Sigmoid colon (tissue), 7 donors: ENCODE measurements around the gene PLIN4. TPM values are rescaled to one million over a fixed set of nuclear protein-coding genes. Genes with fewer than 3 reads are reported as not detected.
A peak's percentile ranks its signal among the peaks of the same experiment; 100 is the strongest.

Source experiments
- DNase-seq: peaks from one replicate; pipeline ENCODE4 v3.0.0-alpha.2; 2019
- H3K27ac ChIP-seq, 4 donors: fragments of 200-600 bp; sonication (generic); one replicate each; pipeline ENCODE4 v1.5.1; 2016 to 2019; ENCODE audit warnings: mild to moderate bottlenecking in 1 of 4
- H3K27me3 ChIP-seq, 3 donors: fragments of 200-600 bp; sonication (generic); one replicate each; pipeline ENCODE4 v1.5.1; 2019; ENCODE audit warnings: mild to moderate bottlenecking in 1 of 3
- H3K36me3 ChIP-seq, 4 donors: fragments of 200-600 bp; sonication (generic); one replicate each; pipeline ENCODE4 v1.5.1; 2016 to 2019
- H3K4me1 ChIP-seq, 4 donors: fragments of 200-600 bp; sonication (generic); one replicate each; pipeline ENCODE4 v1.5.1; 2017 to 2019
- H3K4me3 ChIP-seq, 4 donors: fragments of 200-600 bp; sonication (generic); one replicate each; pipeline ENCODE4 v1.5.1; 2017 to 2019; ENCODE audit warnings: mild to moderate bottlenecking in 2 of 4, moderate library complexity in 1 of 4
- H3K9me3 ChIP-seq, 4 donors: fragments of 200-600 bp in 3 of 4; sonication (generic) in 3 of 4; one replicate each; pipeline versions ENCODE4 v1.5.1 to v1.6.1; 2013 to 2019
- CTCF ChIP-seq, 4 experiments: fragments of 450-650 bp in 3 of 4; fragments of 200-600 bp in 1 of 4; IDR thresholded peaks; one replicate each; pipeline ENCODE4 v1.5.1; 2016 to 2019; ENCODE audit warnings: antibody characterized with exemption in 4 of 4, mild to moderate bottlenecking in 3 of 4, moderate library complexity in 2 of 4
- EP300 ChIP-seq, 4 donors: sonication (generic); formaldehyde crosslinking; IDR thresholded peaks; one replicate each; pipeline ENCODE4 v1.6.1; 2017; ENCODE audit warnings: antibody characterized with exemption in 4 of 4
- POLR2A ChIP-seq, 2 donors: fragments of 450-650 bp; IDR thresholded peaks; one replicate each; pipeline ENCODE4 v1.6.1; 2016; ENCODE audit warnings: antibody characterized with exemption in 2 of 2, mild to moderate bottlenecking in 2 of 2, moderate library complexity in 2 of 2
- POLR2AphosphoS5 ChIP-seq, 4 donors: sonication (generic); formaldehyde crosslinking; IDR thresholded peaks; one replicate each; pipeline ENCODE4 v1.6.1; 2017; ENCODE audit warnings: antibody characterized with exemption in 4 of 4
- WGBS, 2 donors: extraction: QIAGEN DNeasy Blood & Tissue Kit; methylation state at CpG; one replicate each; pipeline ENCODE4 v1.1.7; 2013; 5-methylcytosine and 5-hydroxymethylcytosine counted together
- intact Hi-C: fragments of 100-400 bp; cut with DNase I; formaldehyde crosslinking; loops from one replicate; pipeline ENCODE4 v1.15.1; 2023
- polyA plus RNA-seq, 3 donors: library from polyadenylated mRNA; stranded (reverse); fragments of 200-250 nt; gene quantifications; one replicate each; pipeline ENCODE4 v1.2.3, GENCODE V29; 2013
- total RNA-seq, 4 donors: library from RNA; depleted of rRNA; stranded (reverse); fragments of >200 nt; gene quantifications; one replicate each; pipeline ENCODE4 v1.1.0, GENCODE V29; 2016
- donor health status: healthy with polysubstance abuse.
- donor health status: Bipolar disorder and iron deficiency.
- donor health status: healthy.

Gene PLIN4
- total and polyA plus RNA-seq, 7 donors: 0.69 to 71.7 (median 41.3) TPM

GRCh38 chr19:4507804-4508203, 10.5 kb downstream of the PLIN4 start:
- TF ChIP-seq POLR2A (IDR thresholded peaks at IDR 0.05) (no peak), EP300 (IDR thresholded peaks at IDR 0.05) (no peak), POLR2AphosphoS5 (IDR thresholded peaks at IDR 0.05) (no peak)
- H3K36me3 ChIP-seq: peaks cover 19 to 82% (median 46%) of the 10 kb centered on the region in 4 donors
- intact Hi-C loops: no loop called here

GRCh38 chr19:4507150-4507452, 11.2 kb downstream of the PLIN4 start:
- no peak for DNase-seq
- H3K27me3 ChIP-seq: no peaks in the 10 kb centered on the region
- no peak for TF ChIP-seq POLR2A (IDR thresholded peaks at IDR 0.05)
- no peak for TF ChIP-seq CTCF (IDR thresholded peaks at IDR 0.05)
- peaks cover 19 to 85% (median 50%) of the 10 kb centered on the region in 4 donors for H3K36me3 ChIP-seq
- H3K27ac ChIP-seq: peak overlapping the region in 3 of 4 donors; percentile 18 to 66 (median 63)
- H3K4me3 ChIP-seq: no peak overlapping the region
- 91% methylated on average over 12 of the region's 12 CpGs for WGBS, 2 donors
- intact Hi-C loops: no loop called here
- peaks cover 0 to 60% (median 41%) of the 10 kb centered on the region in 4 donors for H3K4me1 ChIP-seq
- no peaks in the 10 kb centered on the region for H3K9me3 ChIP-seq

More at GRCh38 chr19:4507804-4508203, 10.5 kb downstream of the PLIN4 start:
- no peak for DNase-seq
- no peaks in the 10 kb centered on the region for H3K27me3 ChIP-seq
- H3K9me3 ChIP-seq: no peaks in the 10 kb centered on the region
- 84 to 86% methylated on average over 17 of the region's 17 CpGs for WGBS, 2 donors
- H3K4me3 ChIP-seq: no peak overlapping the region
- peak overlapping the region in 2 of 4 donors; percentile 63 to 66 for H3K27ac ChIP-seq
- peaks cover 0 to 62% (median 39%) of the 10 kb centered on the region in 4 donors for H3K4me1 ChIP-seq

GRCh38 chr19:4506449-4507149, 11.7 kb downstream of the PLIN4 start:
- Histone ChIP-seq H3K27ac (peak overlapping the region in 3 of 4 donors; percentile 42 to 66 (median 63)), H3K36me3 (peaks cover 19 to 85% (median 51%) of the 10 kb centered on the region in 4 donors), H3K4me3 (no peak overlapping the region), H3K4me1 (peaks cover 0 to 57% (median 39%) of the 10 kb centered on the region in 4 donors), H3K27me3 (no peaks in the 10 kb centered on the region), H3K9me3 (no peaks in the 10 kb centered on the region)
- WGBS, 2 donors: 88 to 90% methylated on average over 17 of the region's 17 CpGs
- intact Hi-C loops: no loop called here
- no peak for TF ChIP-seq POLR2AphosphoS5 (IDR thresholded peaks at IDR 0.05)
- no peak for TF ChIP-seq EP300 (IDR thresholded peaks at IDR 0.05)
- no peak for TF ChIP-seq CTCF (IDR thresholded peaks at IDR 0.05)
- no peak for TF ChIP-seq POLR2A (IDR thresholded peaks at IDR 0.05)
- DNase-seq: no peak

- TF ChIP-seq POLR2A (IDR thresholded peaks at IDR 0.05) (no peak), POLR2AphosphoS5 (IDR thresholded peaks at IDR 0.05) (no peak), CTCF (IDR thresholded peaks at IDR 0.05) (no peak), EP300 (IDR thresholded peaks at IDR 0.05) (no peak)
- WGBS, 2 donors: 94 to 95% methylated on average over 34 of the region's 34 CpGs
- Histone ChIP-seq H3K4me1 (peaks cover 0 to 54% (median 36%) of the 10 kb centered on the region in 4 donors), H3K27ac (peak overlapping the region in 3 of 4 donors; percentile 42 to 66 (median 63)), H3K27me3 (no peaks in the 10 kb centered on the region), H3K36me3 (peaks cover 19 to 86% (median 54%) of the 10 kb centered on the region in 4 donors), H3K4me3 (no peak overlapping the region), H3K9me3 (no peaks in the 10 kb centered on the region)
- no peak for DNase-seq
- intact Hi-C loops: no loop called here
Measured at GRCh38 chr19:4505570-4506448, 12.5 kb downstream of the PLIN4 start.
